ENCODE results near the gene CXCR6. TPM values are rescaled to one million over a fixed set of nuclear protein-coding genes. Genes with fewer than 3 reads are reported as not detected.

The CXCR6 gene
- total and polyA plus RNA-seq, 2 experiments from 2014 or later = 0.10 TPM; not detected in 1

DNA sequence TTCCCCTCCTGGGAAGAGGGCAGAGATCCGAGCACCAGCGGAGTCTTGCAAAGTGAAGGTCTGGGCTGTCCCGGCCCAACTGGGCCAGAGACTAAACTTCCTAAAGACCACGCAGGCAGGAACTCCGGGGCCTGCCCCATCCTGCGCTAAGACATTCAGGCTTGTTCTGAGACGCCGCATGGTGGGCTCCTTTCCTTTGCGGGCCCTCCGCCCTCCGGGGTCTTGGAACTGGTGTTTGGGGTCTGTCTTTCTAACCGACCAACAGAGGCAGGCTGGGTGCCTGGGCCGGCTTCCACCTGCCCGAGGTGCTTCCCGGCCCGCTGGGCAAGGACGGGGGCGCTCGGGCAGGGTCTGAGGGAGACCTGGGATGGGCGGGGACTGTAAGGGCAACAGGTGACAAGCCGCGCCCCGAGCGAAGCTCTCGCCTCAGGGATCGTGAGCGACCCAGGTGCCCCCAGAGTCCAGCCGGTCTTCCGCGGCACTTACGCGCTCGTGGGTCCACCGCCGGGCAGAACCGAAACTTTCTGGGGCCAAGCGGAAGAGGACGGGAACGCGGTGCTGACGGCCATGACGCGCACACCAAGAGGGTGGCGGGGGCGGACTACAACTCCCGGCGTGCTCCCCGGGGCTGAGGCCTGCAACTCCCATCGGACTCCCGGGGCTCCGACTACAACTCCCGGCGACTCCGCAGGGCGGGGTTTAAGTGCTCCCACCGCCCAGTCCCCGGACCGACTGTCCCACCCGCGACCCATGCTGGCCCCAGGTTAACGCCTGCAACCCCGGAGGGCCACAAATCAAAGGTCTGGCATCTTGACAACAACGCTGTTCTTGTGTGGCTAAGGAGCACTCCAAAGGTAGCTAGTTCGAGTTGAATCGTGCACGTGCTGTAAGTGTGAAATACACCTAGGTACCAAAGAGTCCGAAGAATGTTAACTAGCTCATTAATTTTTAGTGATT, 52.2 kb downstream of the CXCR6 start, which contains the start of gene FYCO1:
Gene FYCO1, minus strand, starts transcription at position 589 of the 957 bp plus-strand sequence. CDS start 10,914 bp downstream, outside the sequence.
- Histone ChIP-seq H3K4me2 (peak within 1 kb of the TSS; percentile 77), H4K20me1 (replicated peaks; ENCODE audit: insufficient read depth) (no peaks in the 10 kb centered on the region; the same call in 1 of the 2 replicates), H3K36me3 (ENCODE audit: insufficient read depth) (no peaks in the 10 kb centered on the region), H3K27ac (ENCODE audit: low read depth) (no peak within 1 kb of the TSS), H3F3A (replicated peaks; ENCODE audit: low read depth) (no peaks in the 10 kb centered on the region), H2AFZ (peak within 1 kb of the TSS; percentile 97), H3K4me3 (peak within 1 kb of the TSS; percentile 97), H3K9me2 (ENCODE audit: insufficient read depth) (0 out of 2 replicates have a peak, but pooled peaks cover 8% of the 10 kb centered on the region), H3K4me1 (ENCODE audit: insufficient read depth) (peaks cover 23% of the 10 kb centered on the region), H3K79me2 (replicated peaks; ENCODE audit: insufficient read depth) (peaks cover 40% of the 10 kb centered on the region), H3K27me3 (ENCODE audit: insufficient read depth) (peaks cover 7% of the 10 kb centered on the region; the same call in 1 of the 2 replicates)
- Mint-ChIP-seq H3K36me3 (ENCODE audit: low read depth) (no peaks in the 10 kb centered on the region; the same call in 2 of the 3 replicates), H3K4me3 (peak within 1 kb of the TSS; percentile 87), H3K27ac (peak within 1 kb of the TSS; percentile 86), H3K9me3 (no peaks in the 10 kb centered on the region; the same call in 1 of the 3 replicates), H3K27me3 (ENCODE audit: insufficient read depth, low read depth, poor library complexity) (peaks cover 8% of the 10 kb centered on the region), H3K4me1 (peaks cover 36% of the 10 kb centered on the region)
- ATAC-seq = peak; percentile 92
- TF ChIP-seq, protein P1, sequence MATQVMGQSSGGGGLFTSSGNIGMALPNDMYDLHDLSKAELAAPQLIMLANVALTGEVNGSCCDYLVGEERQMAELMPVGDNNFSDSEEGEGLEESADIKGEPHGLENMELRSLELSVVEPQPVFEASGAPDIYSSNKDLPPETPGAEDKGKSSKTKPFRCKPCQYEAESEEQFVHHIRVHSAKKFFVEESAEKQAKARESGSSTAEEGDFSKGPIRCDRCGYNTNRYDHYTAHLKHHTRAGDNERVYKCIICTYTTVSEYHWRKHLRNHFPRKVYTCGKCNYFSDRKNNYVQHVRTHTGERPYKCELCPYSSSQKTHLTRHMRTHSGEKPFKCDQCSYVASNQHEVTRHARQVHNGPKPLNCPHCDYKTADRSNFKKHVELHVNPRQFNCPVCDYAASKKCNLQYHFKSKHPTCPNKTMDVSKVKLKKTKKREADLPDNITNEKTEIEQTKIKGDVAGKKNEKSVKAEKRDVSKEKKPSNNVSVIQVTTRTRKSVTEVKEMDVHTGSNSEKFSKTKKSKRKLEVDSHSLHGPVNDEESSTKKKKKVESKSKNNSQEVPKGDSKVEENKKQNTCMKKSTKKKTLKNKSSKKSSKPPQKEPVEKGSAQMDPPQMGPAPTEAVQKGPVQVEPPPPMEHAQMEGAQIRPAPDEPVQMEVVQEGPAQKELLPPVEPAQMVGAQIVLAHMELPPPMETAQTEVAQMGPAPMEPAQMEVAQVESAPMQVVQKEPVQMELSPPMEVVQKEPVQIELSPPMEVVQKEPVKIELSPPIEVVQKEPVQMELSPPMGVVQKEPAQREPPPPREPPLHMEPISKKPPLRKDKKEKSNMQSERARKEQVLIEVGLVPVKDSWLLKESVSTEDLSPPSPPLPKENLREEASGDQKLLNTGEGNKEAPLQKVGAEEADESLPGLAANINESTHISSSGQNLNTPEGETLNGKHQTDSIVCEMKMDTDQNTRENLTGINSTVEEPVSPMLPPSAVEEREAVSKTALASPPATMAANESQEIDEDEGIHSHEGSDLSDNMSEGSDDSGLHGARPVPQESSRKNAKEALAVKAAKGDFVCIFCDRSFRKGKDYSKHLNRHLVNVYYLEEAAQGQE (IDR thresholded peaks at IDR 0.05; ENCODE audit: unreplicated experiment) = peak; percentile 11
- TF ChIP-seq EZH2phosphoT487 (IDR thresholded peaks at IDR 0.05; ENCODE audit: unreplicated experiment) = no peak
- TF ChIP-seq STAT1 (IDR thresholded peaks at IDR 0.05; ENCODE audit: unreplicated experiment) = no peak
- peak; percentile 74 for TF ChIP-seq POLR2AphosphoS5 (IDR thresholded peaks at IDR 0.05; ENCODE audit: low read depth)
- TF ChIP-seq EZH2 (IDR thresholded peaks at IDR 0.05; ENCODE audit: low read depth, unreplicated experiment) = no peak
- TF ChIP-seq NANOG (IDR thresholded peaks at IDR 0.05; ENCODE audit: borderline replicate concordance) = no peak
- peak; percentile 82 for TF ChIP-seq CREB1 (CRISPR knock-in tag; IDR thresholded peaks at IDR 0.05; ENCODE audit: low read depth)
- no peak for TF ChIP-seq ZNF114 (CRISPR knock-in tag; IDR thresholded peaks at IDR 0.05)
- TF ChIP-seq, protein P2, sequence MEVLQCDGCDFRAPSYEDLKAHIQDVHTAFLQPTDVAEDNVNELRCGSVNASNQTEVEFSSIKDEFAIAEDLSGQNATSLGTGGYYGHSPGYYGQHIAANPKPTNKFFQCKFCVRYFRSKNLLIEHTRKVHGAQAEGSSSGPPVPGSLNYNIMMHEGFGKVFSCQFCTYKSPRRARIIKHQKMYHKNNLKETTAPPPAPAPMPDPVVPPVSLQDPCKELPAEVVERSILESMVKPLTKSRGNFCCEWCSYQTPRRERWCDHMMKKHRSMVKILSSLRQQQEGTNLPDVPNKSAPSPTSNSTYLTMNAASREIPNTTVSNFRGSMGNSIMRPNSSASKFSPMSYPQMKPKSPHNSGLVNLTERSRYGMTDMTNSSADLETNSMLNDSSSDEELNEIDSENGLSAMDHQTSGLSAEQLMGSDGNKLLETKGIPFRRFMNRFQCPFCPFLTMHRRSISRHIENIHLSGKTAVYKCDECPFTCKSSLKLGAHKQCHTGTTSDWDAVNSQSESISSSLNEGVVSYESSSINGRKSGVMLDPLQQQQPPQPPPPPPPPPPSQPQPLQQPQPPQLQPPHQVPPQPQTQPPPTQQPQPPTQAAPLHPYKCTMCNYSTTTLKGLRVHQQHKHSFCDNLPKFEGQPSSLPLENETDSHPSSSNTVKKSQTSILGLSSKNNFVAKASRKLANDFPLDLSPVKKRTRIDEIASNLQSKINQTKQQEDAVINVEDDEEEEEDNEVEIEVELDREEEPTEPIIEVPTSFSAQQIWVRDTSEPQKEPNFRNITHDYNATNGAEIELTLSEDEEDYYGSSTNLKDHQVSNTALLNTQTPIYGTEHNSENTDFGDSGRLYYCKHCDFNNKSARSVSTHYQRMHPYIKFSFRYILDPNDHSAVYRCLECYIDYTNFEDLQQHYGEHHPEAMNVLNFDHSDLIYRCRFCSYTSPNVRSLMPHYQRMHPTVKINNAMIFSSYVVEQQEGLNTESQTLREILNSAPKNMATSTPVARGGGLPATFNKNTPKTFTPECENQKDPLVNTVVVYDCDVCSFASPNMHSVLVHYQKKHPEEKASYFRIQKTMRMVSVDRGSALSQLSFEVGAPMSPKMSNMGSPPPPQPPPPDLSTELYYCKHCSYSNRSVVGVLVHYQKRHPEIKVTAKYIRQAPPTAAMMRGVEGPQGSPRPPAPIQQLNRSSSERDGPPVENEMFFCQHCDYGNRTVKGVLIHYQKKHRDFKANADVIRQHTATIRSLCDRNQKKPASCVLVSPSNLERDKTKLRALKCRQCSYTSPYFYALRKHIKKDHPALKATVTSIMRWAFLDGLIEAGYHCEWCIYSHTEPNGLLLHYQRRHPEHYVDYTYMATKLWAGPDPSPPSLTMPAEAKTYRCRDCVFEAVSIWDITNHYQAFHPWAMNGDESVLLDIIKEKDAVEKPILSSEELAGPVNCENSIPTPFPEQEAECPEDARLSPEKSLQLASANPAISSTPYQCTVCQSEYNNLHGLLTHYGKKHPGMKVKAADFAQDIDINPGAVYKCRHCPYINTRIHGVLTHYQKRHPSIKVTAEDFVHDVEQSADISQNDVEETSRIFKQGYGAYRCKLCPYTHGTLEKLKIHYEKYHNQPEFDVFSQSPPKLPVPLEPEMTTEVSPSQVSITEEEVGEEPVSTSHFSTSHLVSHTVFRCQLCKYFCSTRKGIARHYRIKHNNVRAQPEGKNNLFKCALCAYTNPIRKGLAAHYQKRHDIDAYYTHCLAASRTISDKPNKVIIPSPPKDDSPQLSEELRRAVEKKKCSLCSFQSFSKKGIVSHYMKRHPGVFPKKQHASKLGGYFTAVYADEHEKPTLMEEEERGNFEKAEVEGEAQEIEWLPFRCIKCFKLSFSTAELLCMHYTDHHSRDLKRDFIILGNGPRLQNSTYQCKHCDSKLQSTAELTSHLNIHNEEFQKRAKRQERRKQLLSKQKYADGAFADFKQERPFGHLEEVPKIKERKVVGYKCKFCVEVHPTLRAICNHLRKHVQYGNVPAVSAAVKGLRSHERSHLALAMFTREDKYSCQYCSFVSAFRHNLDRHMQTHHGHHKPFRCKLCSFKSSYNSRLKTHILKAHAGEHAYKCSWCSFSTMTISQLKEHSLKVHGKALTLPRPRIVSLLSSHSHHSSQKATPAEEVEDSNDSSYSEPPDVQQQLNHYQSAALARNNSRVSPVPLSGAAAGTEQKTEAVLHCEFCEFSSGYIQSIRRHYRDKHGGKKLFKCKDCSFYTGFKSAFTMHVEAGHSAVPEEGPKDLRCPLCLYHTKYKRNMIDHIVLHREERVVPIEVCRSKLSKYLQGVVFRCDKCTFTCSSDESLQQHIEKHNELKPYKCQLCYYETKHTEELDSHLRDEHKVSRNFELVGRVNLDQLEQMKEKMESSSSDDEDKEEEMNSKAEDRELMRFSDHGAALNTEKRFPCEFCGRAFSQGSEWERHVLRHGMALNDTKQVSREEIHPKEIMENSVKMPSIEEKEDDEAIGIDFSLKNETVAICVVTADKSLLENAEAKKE (CRISPR knock-in tag; IDR thresholded peaks at IDR 0.05) = no peak
- TF ChIP-seq, protein P3, sequence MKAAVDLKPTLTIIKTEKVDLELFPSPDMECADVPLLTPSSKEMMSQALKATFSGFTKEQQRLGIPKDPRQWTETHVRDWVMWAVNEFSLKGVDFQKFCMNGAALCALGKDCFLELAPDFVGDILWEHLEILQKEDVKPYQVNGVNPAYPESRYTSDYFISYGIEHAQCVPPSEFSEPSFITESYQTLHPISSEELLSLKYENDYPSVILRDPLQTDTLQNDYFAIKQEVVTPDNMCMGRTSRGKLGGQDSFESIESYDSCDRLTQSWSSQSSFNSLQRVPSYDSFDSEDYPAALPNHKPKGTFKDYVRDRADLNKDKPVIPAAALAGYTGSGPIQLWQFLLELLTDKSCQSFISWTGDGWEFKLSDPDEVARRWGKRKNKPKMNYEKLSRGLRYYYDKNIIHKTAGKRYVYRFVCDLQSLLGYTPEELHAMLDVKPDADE (IDR thresholded peaks at IDR 0.05) = peak; percentile 98
- TF ChIP-seq, protein P4, sequence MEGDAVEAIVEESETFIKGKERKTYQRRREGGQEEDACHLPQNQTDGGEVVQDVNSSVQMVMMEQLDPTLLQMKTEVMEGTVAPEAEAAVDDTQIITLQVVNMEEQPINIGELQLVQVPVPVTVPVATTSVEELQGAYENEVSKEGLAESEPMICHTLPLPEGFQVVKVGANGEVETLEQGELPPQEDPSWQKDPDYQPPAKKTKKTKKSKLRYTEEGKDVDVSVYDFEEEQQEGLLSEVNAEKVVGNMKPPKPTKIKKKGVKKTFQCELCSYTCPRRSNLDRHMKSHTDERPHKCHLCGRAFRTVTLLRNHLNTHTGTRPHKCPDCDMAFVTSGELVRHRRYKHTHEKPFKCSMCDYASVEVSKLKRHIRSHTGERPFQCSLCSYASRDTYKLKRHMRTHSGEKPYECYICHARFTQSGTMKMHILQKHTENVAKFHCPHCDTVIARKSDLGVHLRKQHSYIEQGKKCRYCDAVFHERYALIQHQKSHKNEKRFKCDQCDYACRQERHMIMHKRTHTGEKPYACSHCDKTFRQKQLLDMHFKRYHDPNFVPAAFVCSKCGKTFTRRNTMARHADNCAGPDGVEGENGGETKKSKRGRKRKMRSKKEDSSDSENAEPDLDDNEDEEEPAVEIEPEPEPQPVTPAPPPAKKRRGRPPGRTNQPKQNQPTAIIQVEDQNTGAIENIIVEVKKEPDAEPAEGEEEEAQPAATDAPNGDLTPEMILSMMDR (conservative IDR thresholded peaks at IDR 0.05; ENCODE audit: low read depth in 2 of 2) = no peak
- peak; percentile 97 for DNase-seq (ENCODE audit: low spot score)

Data from GM23338 (cell line).